Measurements from ENCODE around the gene PLD1.

Gene PLD1

DNA sequence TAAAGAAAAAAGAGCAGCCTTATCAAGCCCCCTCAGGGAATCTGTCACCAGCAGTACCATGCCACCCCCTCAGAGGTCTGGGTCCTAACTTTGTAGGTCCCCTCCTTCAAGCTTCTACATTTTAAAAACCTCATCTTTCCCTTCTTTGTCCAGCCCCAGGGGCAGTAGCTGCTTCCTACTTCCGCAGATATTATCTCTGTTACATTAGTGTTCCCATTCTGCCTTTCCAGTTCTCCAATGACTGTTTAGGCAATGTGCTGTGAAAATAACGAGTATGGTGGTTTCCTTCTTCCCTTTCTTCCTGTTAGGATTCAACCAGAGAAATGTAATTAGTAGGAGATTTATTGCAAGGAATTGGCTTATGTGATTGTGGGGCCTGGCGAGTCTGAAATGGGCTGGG is 224.0 kb downstream of the PLD1 start:
- DNase-seq (ENCODE audit: low read depth), result no peak
- no peak overlapping the region for H3K4me3 ChIP-seq (replicated peaks; ENCODE audit: low read depth, low read length)
- no peak for TF ChIP-seq CTCF (IDR thresholded peaks at IDR 0.05; ENCODE audit: low read length, missing control alignments)

GRCh38 chr3:171585039-171585438 is 225.2 kb downstream of the PLD1 start:
- no peak for DNase-seq (ENCODE audit: low read depth)
- no peak for TF ChIP-seq CTCF (IDR thresholded peaks at IDR 0.05; ENCODE audit: low read length, missing control alignments)
- H3K4me3 ChIP-seq (replicated peaks; ENCODE audit: low read depth, low read length), result no peak overlapping the region

- no peak overlapping the region for H3K4me3 ChIP-seq (replicated peaks; ENCODE audit: low read depth, low read length)
- no peak for TF ChIP-seq CTCF (IDR thresholded peaks at IDR 0.05; ENCODE audit: low read length, missing control alignments)
- no peak for DNase-seq (ENCODE audit: low read depth)
Measured at GRCh38 chr3:171584100-171584499, 226.2 kb downstream of the PLD1 start.

DNA sequence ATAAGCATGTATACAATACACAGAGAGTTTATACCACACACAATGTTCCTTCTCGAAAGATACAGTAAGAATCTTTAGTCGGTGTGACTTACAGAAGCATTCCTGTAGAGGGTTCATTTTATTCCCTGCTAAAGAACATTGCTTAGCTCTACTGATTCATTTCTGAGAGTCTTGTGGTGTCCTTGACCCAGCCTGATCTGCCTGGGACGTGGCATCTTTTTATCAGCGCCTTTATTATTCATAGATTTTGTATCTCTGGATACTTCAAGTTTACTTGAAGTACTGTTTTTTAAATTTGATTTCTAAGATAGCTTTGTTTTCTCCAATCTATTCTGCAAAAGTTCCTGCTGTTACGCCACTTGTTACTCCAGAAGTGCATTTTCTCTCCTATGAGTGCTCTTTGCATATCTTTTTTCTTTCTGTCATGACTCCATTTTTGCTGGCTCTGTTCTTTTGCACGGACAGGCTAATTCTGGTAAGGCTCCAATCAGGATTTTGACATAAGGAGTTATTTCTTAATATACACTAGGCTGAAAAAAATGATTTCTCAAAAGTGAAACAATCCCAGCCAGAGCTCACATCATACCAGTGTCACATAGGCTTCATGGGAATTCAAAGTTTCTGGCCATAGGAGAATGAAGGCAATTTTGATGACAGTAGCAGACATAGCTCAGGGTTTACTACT is 235.6 kb downstream of the PLD1 start:
- TF ChIP-seq CTCF (IDR thresholded peaks at IDR 0.05; ENCODE audit: low read length, missing control alignments), result no peak
- no peak overlapping the region for H3K4me3 ChIP-seq (replicated peaks; ENCODE audit: low read depth, low read length)
- peak; percentile 44 for DNase-seq (ENCODE audit: low read depth)

DNA sequence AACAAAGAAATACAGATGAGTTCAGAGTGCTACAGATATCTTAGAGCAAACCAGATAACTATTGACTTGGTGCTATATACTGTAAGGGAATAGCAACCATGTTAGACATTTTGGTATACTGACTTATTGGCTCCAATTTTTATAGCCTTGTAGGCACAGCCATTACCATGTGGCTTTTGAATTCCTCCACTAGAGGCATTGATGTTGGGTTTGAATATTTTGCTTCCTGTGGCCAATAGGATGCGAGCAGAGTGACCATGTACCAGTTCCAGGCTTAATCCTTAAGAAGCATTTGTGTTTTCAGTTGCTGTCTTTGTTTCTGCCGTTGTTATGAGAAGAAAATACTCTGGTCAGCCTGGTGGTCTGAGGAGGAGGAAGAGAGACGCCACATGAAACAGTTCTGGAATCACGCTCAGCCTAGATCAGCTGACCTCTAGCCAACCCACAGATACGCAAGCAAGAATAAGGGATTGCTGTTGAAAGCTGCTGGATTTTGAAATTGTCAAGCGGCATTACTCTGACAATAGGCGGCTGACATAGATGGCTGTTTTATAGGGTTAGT is 240.6 kb downstream of the PLD1 start:
- no peak for TF ChIP-seq CTCF (IDR thresholded peaks at IDR 0.05; ENCODE audit: low read length, missing control alignments)
- no peak overlapping the region for H3K4me3 ChIP-seq (replicated peaks; ENCODE audit: low read depth, low read length)
- DNase-seq (ENCODE audit: low read depth), result no peak

DNA sequence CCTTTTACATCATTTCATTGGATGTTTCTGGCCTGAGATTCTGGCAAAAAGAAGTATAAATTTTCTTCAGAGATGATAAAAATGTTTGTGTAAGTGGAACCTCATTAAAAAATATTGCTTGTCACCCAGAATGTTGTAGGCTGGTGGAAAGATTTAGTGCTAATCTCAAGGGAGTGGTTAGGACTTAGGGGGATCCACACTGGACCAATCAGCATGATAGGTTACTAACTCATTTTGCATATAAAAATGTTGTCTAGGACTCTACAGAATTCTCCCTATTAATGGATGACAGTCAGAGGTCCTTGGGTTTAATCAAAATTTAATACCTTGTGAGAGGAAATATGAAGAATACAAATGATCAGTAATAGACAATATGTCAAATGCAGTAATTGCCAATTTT is 241.5 kb downstream of the PLD1 start:
- TF ChIP-seq CTCF (IDR thresholded peaks at IDR 0.05; ENCODE audit: low read length, missing control alignments), result no peak
- DNase-seq (ENCODE audit: low read depth), result no peak
- H3K4me3 ChIP-seq (replicated peaks; ENCODE audit: low read depth, low read length), result no peak overlapping the region

All from fibroblast of pulmonary artery (primary cell).